Neural crest cell (in vitro differentiated cells): ENCODE results near the gene ARMC9. TPM values are rescaled to one million over a fixed set of nuclear protein-coding genes. Genes with fewer than 3 reads are reported as not detected.

Source experiments
- DNase-seq: peaks from one replicate; pipeline ENCODE4 v3.0.0; 2021; ENCODE audit warnings: low read depth, mixed read lengths, low spot score
- H3K27ac Mint-ChIP-seq: one replicate; pipeline ENCODE4 v1.8.0; 2021; ENCODE audit warnings: mild to moderate bottlenecking, mixed read lengths; ENCODE audit not compliant: unreplicated experiment
- H3K27me3 Mint-ChIP-seq: 2 replicates; pipeline ENCODE4 v1.8.0; 2021; ENCODE audit warnings: low read depth, mild to moderate bottlenecking, mixed read lengths
- H3K36me3 Mint-ChIP-seq: 2 replicates; pipeline ENCODE4 v1.8.0; 2021; ENCODE audit warnings: low read depth, mild to moderate bottlenecking, mixed read lengths
- H3K4me1 Mint-ChIP-seq: 2 replicates; pipeline ENCODE4 v1.8.0; 2021; ENCODE audit warnings: mixed read lengths
- H3K4me3 Mint-ChIP-seq: one replicate; pipeline ENCODE4 v1.8.0; 2021; ENCODE audit warnings: mild to moderate bottlenecking, mixed read lengths
- H3K9me3 Mint-ChIP-seq: 2 replicates; pipeline ENCODE4 v1.8.0; 2021; ENCODE audit warnings: mixed read lengths
- CTCF ChIP-seq: fragments of 200-600 bp; sonication (generic); conservative IDR thresholded peaks from 2 replicates; pipeline ENCODE4 v1.5.0; 2021; ENCODE audit warnings: antibody characterized with exemption, mild to moderate bottlenecking
- total RNA-seq: library from RNA; stranded (reverse); gene quantifications from 2 replicates; pipeline ENCODE4 v1.2.1, GENCODE V29; 2021

The ARMC9 gene
- total RNA-seq, 1 donor from 2014 or later: 35.0 TPM

- H3K9me3 Mint-ChIP-seq: no peaks in the 10 kb centered on the region
- no peak for TF ChIP-seq CTCF
Measured at GRCh38 chr2:231287696-231288095, 89.3 kb downstream of the ARMC9 start.

GRCh38 chr2:231288590-231288989 is 90.2 kb downstream of the ARMC9 start:
- Mint-ChIP-seq H3K27me3 (no peaks in the 10 kb centered on the region), H3K4me3 (no peak overlapping the region), H3K27ac (no peak overlapping the region), H3K9me3 (no peaks in the 10 kb centered on the region), H3K4me1 (no peaks in the 10 kb centered on the region), H3K36me3 (peaks cover 21% of the 10 kb centered on the region)
- no peak for DNase-seq
- no peak for TF ChIP-seq CTCF

More at GRCh38 chr2:231287696-231288095, 89.3 kb downstream of the ARMC9 start:
- no peak for DNase-seq
- Mint-ChIP-seq H3K36me3 (peaks cover 25% of the 10 kb centered on the region), H3K27ac (no peak overlapping the region), H3K27me3 (no peaks in the 10 kb centered on the region), H3K4me1 (no peaks in the 10 kb centered on the region), H3K4me3 (no peak overlapping the region)

GRCh38 chr2:231290321-231291015 is 92.0 kb downstream of the ARMC9 start:
- peaks cover 16% of the 10 kb centered on the region for H3K36me3 Mint-ChIP-seq
- H3K27ac Mint-ChIP-seq: no peak overlapping the region
- H3K27me3 Mint-ChIP-seq: no peaks in the 10 kb centered on the region
- no peaks in the 10 kb centered on the region for H3K9me3 Mint-ChIP-seq
- no peak for TF ChIP-seq CTCF
- H3K4me3 Mint-ChIP-seq: no peak overlapping the region
- DNase-seq: no peak
- H3K4me1 Mint-ChIP-seq: no peaks in the 10 kb centered on the region

- H3K36me3 Mint-ChIP-seq: peaks cover 6% of the 10 kb centered on the region
- TF ChIP-seq CTCF: no peak
- peaks cover 17% of the 10 kb centered on the region for H3K4me1 Mint-ChIP-seq
- DNase-seq: no peak
- no peaks in the 10 kb centered on the region for H3K27me3 Mint-ChIP-seq
- H3K27ac Mint-ChIP-seq: no peak overlapping the region
- no peak overlapping the region for H3K4me3 Mint-ChIP-seq
- H3K9me3 Mint-ChIP-seq: no peaks in the 10 kb centered on the region
Measured at GRCh38 chr2:231292472-231293134, 94.2 kb downstream of the ARMC9 start.

- H3K27me3 Mint-ChIP-seq: no peaks in the 10 kb centered on the region
- H3K27ac Mint-ChIP-seq: no peak overlapping the region
- no peak for TF ChIP-seq CTCF
- H3K4me1 Mint-ChIP-seq: peaks cover 17% of the 10 kb centered on the region
- H3K36me3 Mint-ChIP-seq: peaks cover 4% of the 10 kb centered on the region
- H3K4me3 Mint-ChIP-seq: no peak overlapping the region
- DNase-seq: no peak
- no peaks in the 10 kb centered on the region for H3K9me3 Mint-ChIP-seq
Measured at GRCh38 chr2:231293163-231293562, 94.7 kb downstream of the ARMC9 start.
